ENCODE measurements around the gene SLC2A13.

DNA sequence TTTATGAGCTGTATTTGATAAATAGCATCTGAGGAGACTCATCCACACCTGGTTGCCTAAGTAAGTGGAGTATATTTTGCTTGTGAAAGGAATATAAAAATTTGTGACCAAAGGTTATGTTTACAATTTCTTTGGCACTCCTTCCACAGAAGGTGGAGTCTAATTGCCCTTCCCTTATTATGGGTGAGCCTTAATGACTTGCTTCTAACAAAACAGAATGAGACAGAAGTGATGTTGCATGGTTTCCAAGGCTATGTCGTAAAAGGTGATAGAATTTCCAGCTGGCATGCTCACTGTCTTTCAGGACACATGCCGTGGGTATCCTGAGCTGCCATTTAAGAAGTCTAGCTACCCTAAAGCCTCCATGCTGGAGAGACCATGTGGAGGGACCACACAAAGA is 369.5 kb downstream of the SLC2A13 start:
- no peak for TF ChIP-seq CTCF (conservative IDR thresholded peaks at IDR 0.05 in 1 of 2, IDR thresholded peaks at IDR 0.05 in 1 of 2; ENCODE audit: extremely low read depth in 1 of 2, insufficient read depth in 1 of 2, low read depth in 1 of 2, low read length in 2 of 2)
- TF ChIP-seq EZH2 (IDR thresholded peaks at IDR 0.05; ENCODE audit: borderline replicate concordance, low read length) = no peak

Data from mammary epithelial cell (primary cell).